ENCODE results near the gene CREBBP.
A peak's percentile ranks its signal among the peaks of the same experiment; 100 is the strongest.
"Not testable (repeated sequence)": the region's sequence is repeated elsewhere in the genome, so short reads cannot be mapped to it uniquely, and the experiment has no call there.

CREBBP gene

DNA sequence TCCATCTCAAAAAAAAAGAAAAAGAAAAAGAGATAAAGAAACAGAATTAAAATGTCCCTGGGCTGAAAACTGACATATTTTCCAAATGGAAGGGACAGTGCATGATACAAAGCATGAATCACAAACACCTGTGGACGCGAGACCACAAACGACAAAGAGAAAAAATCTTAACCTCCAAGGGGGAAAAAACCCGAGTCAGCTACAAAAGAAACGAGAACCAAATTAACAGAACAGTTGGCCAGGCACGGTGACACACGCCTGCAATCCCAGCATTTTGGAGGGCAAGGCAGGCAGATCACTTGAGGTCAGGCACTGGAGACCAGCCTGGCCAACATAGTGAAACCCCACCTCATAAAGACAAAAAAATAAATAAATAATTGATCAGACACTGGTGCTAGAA is 165.1 kb downstream of the CREBBP start:
- no peak for DNase-seq (ENCODE audit: low spot score)

DNA sequence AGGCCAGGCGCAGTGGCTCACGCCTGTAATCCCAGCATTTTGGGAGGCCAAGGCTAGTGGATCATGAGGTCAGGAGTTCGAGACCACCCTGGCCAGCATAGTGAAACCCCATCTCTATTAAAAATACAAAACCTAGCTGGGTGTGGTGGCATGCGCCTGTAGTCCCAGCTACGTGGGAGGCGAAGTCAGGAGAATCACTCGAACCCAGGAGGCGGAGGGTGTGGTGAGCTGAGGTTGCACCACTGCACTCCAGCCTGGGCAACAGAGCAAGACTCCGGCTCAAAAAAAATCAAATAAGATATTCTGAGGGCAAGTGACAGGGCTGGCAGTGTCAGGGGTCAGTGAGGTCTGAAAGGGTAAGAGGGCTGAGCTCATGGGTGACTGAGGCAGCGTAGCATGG is 166.1 kb downstream of the CREBBP start:
- DNase-seq (ENCODE audit: low spot score) = not testable (repeated sequence)

DNA sequence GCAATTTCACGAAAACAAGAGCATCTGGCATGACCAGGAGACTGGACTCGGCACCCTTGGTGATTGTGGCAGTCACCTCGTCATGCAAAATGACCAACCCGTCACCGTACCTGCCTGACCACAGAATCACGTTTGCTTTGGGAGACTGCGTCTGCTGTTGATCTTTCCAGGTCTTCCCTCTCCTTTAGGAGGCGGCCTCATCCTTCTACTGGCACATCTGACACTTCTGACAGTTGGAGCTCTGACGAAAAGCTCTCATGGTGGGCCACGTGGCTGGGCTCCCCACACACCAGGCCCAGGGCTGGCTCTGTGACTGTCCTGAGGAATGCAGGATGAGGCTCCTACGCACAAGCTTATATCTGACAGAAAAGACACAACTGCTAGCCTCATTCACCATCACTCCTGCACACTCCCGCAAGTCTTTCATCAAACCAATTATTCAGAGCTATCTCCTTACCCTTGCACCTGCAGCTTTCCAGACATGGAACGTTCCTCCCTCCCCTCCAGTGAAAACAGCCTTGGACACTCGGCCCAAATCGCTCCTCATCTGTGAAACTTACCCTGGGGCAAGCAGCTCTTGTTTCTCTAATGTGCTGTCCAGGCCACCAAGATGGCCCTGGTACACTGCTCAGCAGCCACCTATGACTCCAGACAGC is 166.8 kb downstream of the CREBBP start:
- no peak for DNase-seq (ENCODE audit: low spot score)

DNA sequence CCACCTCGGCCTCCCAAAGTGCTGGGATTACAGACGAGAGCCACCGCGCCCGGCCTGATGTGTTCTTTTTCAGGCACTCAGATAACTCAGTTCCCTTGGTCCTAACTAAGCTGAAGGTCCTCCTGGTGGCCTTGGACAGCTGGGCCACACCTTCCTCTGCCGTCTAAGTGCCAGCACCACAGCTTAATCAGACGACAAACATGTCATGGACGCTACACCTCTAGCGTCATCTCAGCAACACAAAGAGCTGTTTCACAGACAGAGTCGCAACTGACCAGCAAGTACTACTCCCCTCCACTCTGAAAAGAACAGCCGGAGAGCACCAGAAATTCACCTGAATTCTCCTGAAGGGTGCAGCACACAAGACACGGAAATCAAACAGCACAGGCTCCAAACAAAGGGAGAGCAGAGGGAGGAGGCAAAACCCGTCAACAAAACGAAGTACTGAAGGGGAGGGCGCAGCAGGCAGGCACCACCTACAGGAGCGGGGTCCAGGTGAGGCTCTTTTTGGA is 167.6 kb downstream of the CREBBP start:
- DNase-seq (ENCODE audit: low spot score) = no peak

DNA sequence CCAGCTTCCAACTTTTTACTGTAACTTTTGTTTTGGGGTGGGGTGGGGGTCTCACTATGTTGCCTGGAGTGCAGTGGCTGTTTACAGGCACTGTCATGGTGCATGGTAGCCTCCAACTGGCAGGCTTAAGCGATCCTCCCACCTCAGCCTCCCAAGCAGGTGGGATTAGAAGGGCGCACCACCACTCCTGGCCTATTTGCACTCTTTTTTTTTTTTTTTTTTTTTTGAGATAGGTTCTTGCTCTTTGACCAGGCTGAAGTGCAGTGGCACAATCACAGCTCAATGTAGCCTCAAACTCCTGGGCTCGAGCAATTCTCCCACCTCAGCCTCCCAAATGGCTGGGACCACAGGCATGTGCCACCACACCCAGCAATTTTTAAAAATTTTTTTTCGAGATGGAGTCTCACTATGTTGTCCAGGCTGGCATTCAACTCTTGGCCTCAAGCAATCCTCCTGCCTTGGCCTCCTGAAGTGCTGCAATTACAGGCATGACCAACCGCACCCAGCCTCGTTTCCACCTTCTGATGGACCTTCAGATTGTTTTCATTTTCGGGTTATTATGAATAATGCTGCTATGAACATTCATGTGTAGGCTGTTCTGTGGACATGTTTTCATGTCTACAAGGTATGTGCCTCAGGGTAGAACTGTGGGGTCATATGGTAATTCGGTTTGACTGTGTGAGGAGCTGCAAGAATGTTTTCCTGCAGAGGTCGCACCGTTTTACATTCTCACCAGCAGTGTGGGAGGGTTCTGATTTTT is 174.1 kb downstream of the CREBBP start:
- no peak for DNase-seq (ENCODE audit: low spot score)

DNA sequence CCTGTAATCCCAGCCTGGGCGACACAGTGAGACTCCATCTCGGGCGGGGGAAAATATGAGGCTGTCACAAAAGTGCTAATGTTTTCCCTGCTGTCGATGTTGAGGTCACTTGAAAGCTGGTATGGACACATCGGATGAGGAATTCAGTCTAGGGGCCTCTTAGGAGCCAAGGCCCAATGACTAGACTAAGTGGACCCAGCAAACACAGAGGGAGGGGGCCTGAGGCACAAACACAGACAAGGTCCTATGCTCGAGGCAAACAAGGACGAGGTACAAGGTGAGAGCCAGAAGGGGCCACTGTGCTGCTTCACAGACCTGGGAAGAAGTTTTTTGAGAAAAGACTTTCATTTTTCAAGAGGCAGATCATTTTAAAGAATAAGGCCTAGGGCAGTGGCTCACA is 178.4 kb downstream of the CREBBP start:
- DNase-seq (ENCODE audit: low spot score) = no peak

DNA sequence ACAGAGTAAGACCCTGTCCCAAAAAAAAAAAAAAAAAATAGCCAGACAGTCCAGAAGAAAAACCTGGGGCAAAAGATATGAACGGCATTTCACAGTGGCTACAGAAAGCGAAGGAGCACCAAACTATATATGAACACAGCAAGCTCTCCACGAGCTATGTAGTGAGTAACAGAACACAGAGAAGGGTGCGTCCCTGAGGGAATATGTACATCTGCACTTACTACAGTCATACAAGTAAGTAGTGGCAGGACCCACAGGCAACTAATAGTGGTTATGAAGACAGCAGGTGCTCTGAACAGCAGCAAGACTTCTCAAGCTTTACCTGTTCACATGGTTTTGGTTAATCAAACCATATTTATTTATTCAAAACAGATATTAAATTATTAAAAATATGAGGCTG is 179.0 kb downstream of the CREBBP start:
- DNase-seq (ENCODE audit: low spot score) = peak; percentile 30

DNA sequence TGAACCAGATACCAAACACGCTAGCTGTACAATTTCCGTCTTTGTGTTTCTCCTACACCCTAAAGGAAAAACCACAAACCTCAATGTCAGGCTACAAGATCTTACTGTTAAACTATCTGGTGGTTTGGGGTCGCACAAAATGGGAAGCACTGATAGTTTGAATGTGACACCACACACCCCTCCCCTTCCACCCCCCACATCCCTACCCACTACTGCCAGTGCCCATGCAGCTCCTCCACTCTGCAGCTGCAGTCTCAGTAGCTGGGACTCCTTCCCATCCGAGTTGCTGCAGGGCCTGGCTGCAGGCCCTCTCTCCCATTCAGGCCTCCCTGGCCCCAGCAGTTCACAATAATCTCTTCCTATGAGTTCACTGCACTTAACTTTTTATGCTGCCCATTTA is 181.6 kb downstream of the CREBBP start:
- DNase-seq (ENCODE audit: low spot score) = no peak

DNA sequence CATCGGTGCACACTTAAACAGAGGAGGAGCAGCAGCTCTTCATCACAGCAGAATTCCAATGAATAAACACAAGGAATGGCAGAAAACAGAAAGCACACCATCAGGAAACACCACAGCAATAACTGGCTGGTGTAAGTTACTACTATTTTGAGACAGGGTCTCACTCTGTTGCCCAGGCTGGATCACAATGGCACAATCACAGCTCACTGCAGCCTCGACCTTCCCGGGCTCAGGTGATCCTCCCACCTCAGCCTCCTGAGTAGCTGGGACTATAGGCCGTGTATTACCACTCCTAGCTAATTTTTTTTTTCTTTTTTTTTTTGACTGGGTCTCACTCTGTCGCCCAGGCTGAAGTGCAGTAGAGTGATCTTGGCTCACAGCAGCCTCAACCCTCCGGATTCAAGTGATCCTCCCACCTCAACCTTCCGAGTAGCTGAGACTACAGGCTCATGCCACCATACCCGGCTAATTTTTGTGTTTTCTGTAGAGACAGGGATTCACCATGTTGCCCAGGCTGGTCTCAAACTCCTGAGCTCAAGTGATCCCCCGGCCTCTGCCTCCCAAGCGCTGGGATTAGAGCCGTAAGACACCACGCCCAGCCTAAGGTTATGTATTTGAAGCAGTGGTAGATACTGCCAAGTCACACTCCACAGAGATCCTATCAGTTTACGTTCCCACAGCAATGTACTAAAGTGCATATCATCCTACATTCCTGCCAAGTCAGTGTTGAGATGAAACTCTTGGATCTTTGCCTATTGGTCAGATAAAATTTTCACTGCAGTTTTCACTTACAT is 183.9 kb downstream of the CREBBP start:
- DNase-seq (ENCODE audit: low spot score) = no peak

DNA sequence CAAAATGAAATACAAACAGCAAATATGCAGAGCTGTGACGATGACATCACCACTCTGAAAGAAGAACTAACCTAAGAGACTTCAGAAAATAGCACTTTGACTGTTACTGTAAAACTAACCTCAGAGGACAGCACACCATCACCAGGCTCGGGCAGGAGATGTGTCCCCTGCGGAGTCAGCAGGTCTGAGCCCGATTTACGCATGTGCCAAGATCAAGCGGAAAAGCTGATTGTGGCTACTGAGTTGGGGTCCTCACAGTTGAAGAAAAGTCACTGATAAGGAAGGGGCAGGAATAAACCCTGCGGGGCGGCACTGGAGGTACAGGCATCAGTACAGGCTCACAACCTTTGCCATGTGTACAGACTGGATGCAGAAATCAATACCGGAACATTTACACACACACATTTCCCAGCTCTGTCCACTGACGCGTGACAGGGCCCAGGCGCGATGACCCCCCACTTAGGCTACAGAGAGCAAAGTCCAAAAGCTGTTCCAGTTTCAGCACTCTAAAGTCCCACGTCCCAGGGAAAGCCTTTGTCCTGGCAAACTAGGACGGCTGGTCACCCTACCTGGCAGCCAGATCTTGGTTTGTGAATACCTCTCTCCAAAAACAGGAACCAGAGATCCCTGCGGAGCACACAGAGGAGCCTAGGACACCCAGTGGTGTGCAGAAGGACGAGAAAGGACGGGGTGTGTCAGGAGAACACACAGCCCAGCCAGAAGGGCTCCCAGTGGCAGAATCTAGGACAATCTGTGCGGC is 184.7 kb downstream of the CREBBP start:
- no peak for DNase-seq (ENCODE audit: low spot score)

DNA sequence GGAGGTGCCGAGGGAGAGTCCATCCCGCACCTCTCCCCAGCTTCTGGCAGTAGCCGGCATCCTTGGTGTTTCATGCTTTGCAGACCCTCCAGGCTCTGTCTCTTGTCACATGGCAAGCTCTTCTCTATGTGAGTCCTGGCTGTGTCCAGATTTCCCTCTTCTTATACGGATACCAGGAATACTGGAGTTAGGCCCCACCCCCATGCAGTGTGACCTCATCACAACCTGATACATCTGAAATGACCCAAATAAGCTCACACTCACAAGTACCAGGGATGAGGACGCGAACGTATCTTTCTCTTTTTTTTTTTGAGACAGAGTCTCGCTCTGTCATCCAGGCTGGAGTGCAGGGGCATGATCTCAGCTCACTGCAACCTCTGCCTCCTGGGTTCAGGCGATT is 186.5 kb downstream of the CREBBP start:
- DNase-seq (ENCODE audit: low spot score) = no peak

DNA sequence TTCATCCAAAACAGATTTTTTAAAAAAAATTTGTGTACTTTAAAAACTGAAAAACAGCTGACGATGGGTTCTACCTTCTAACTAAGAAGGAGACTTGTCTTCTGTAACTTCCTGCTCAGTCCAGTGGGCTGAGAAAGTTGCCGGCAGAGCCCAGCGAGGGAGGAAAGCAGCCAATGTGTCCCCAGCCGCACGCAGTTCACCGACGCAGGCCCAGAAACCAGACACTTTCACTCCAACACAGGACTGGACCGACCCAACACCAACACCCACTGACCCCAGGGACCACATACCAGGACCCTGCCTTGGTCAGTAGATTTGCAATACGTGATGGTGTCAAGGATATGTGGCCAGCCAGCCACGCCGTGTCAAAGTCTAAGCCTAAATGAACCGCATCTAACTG is 188.8 kb downstream of the CREBBP start:
- DNase-seq (ENCODE audit: low spot score) = no peak

DNA sequence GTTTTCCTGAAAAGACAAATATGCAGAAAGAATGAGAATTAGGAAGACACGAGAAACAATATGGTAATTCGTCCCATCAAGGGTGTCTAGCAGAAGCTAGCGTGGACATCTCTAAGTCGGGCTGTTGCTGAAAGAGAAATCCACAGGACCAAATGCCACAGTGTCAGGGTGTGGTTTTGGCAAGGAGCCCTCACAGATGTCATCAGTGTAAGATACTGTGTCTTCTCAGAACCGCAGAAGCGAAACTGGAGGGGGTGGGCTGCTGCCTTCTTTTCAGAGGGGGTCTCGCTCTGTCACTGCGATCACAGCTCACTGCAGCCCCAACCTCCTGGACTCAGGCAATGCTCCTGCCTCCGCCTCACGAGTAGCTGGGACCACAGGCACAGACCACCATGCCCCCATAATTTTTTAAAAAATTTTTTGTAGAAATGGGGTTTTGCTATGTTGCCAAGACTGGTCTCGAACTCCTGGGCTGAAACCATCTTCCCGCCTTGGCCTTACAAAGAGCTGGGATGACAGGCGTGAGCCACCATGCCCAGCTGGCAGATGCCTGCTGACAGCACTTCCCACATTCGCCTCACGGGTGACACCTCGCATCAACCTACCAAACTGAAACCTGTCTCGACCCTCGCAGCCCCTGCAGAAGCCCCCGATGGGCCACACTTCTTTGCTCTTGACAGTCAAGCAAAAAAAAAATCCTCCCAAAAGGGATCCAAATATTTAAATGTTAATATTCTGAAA is 189.4 kb downstream of the CREBBP start:
- DNase-seq (ENCODE audit: low spot score) = no peak

DNA sequence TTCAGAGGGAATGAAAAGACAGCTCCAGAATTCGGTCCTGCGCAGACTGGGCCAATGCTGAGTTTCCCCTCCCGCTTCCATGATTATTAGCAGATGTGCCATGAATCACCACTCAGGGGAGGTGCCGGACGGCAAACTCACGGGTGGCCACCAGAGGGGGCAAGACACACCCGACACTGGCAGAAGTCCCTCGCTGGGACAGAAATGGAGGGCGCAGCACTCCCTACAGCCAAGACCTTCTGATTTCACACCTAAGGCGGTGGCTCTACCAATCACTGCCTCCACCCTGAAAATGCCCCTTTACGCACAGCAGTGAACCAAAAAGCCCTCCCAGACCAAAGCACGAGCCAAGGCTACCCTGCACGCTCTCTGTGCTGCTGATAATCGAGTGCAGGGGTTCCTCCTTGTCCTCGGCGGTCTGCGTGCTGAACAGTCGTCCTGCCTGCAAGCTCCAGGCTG is 190.0 kb downstream of the CREBBP start:
- DNase-seq (ENCODE audit: low spot score) = peak; percentile 85

DNA sequence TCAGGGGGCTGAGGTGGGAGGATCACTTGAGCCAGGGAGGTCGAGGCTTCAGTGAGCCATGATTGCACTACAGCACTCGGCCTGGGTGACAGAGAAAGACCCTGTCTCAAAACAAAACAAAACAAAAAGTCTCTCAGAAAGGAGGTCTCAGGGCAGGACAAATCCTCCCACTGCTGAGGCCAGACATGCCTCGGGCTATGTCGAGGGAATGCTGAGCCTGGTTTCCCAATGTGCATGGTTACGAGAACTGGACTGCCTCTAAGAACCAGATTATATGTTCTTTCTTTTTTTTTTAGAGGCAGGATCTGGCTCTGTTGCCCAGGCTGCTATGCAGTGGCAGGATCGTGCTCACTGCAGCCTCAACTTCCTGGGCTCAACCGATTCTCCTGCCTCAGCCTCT is 190.8 kb downstream of the CREBBP start:
- no peak for DNase-seq (ENCODE audit: low spot score)

DNA sequence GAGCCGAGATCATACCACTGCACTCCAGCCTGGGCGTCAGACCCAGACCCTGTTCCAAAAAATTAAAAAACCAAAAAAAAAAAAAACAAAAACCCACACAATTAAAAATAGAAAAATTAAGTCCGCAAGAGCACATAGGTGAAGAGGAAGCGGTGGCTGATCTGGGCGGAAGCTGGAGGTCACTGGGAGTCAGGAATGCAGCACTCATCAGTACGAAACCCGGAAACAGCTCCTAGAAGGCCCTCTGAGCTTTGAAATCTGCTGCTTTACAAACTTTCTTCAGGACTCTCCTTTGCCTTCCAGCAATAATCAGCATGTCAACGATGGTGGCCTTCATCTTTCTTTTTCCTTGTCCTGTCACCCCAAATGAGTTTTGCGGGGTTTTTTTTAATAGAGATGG is 192.7 kb downstream of the CREBBP start:
- no peak for DNase-seq (ENCODE audit: low spot score)

DNA sequence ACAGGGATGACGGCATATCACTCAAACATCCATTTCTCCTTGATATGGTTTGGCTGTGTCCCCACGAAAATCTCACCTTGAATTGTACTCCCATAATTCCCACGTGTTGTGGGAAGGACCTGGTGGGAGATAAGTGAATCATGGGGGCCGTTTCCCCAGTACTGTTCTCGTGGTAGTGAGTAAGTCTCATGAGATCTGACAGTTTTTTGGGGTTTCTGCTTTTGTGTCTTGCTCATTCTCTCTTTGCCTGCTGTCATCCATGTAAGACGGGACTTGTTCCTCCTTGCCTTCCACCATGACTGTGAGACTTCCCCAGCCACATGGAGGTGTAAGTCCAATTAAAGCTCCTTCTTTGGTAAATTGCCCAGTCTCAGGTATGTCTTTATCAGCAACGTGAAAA is 193.5 kb downstream of the CREBBP start:
- no peak for DNase-seq (ENCODE audit: low spot score)

DNA sequence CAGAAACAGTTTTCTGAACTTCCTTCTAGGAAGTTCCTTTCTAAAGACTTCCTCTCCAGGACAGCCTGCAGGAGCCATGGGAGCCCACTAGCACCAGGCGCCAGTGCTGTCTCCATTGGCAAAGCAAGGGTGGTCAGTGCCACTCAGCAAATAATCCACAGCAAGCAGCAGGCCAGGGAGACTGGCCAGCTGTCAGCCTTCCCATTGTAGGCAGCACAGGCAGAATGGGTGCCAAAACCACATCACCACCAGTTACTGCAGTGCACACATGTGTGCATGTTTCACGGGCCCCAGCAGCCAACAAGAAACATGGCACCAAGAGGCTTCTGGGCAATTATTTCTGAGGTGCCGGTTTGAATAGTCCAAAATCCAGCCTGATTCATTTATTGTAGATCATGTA is 199.3 kb downstream of the CREBBP start:
- no peak for DNase-seq (ENCODE audit: low spot score)

DNA sequence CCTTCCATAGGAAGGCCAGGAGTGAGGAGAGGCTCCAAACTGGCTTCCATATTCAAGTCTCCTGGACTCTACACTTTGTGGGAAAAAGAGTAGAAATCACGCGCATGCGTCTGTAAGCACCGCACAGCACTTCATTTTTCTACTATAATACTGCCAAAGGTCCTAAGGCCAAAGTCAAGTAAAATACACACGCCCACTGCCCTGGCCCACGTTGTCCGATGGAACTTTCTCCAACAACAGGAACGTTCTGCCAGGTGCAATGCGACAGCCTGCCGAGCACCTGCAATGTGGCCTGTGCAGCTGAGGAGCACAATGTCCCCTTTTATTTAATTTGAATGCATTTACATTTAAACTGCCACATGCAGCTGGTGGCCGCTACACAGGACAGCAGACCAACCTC is 202.5 kb downstream of the CREBBP start:
- peak; percentile 44 for DNase-seq (ENCODE audit: low spot score)

DNA sequence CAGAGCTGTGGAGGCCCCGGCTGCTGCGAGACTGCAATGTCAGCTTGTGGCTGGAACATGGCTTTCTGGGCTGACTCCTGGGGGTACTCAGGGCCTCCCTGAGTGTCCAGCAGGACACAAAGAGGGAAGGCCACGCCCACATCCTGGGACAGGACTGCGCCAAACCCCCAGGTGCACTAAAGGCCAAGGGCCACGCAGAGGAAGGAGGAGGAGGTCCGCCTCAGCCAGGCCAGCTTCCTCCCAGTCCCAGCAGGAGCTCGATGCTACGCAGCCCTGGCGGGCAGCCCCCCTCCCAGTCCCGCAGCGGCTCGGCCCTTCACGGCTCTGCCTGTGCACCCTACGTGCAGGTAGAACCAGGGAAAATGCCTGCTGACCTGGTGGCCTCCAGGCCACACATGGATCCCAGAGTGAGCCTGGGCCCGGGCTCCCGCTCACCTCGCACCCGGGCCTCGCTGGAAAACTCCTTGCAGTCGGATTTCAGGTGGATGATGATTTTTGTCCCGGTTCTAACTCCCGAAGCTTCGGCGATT is 204.8 kb downstream of the CREBBP start:
- no peak for DNase-seq (ENCODE audit: low spot score)
